AG09309 (cell line): ENCODE data around the gene PHF21A.
"Not testable (repeated sequence)": the region's sequence is repeated elsewhere in the genome, so short reads cannot be mapped to it uniquely, and the experiment has no call there.

Experiments used
- DNase-seq: peaks from one replicate; pipeline ENCODE4 v3.0.0-alpha.2; 2010; ENCODE audit warnings: low read depth
- H3K4me3 ChIP-seq: 2 replicates; pipeline ENCODE4 v1.5.1; 2011; ENCODE audit warnings: mild to moderate bottlenecking, low read depth, low read length, moderate library complexity; ENCODE audit not compliant: control insufficient read depth
- TF ChIP-seq, protein P1 (sequence below): IDR thresholded peaks from 2 replicates; pipeline ENCODE4 v1.5.1; 2011; ENCODE audit warnings: mild to moderate bottlenecking, low read depth, low read length, inconsistent platforms; ENCODE audit not compliant: insufficient read depth, control insufficient read depth; ENCODE audit errors: missing control alignments

The PHF21A gene

DNA sequence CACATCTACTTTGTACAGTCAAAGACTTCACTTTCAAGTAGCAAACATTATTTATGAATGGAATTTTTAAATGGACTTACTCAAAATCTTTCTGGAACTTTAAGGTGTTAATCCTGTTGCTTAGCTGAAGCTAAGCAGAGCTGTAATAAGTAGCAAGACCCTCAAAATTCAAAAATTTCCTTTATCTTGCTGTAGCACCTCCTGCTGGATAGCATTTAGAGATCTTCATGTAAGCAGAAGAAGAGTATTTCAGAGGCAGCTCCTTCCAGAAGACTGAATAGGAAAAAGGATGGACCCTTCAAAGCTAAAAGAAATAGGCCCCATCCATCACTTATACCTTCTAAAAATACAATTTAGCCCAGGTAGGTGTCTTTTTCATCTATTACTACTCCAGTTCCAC is 3.4 kb downstream of the PHF21A start:
- no peak overlapping the region for H3K4me3 ChIP-seq
- DNase-seq = no peak
- TF ChIP-seq, protein P1, sequence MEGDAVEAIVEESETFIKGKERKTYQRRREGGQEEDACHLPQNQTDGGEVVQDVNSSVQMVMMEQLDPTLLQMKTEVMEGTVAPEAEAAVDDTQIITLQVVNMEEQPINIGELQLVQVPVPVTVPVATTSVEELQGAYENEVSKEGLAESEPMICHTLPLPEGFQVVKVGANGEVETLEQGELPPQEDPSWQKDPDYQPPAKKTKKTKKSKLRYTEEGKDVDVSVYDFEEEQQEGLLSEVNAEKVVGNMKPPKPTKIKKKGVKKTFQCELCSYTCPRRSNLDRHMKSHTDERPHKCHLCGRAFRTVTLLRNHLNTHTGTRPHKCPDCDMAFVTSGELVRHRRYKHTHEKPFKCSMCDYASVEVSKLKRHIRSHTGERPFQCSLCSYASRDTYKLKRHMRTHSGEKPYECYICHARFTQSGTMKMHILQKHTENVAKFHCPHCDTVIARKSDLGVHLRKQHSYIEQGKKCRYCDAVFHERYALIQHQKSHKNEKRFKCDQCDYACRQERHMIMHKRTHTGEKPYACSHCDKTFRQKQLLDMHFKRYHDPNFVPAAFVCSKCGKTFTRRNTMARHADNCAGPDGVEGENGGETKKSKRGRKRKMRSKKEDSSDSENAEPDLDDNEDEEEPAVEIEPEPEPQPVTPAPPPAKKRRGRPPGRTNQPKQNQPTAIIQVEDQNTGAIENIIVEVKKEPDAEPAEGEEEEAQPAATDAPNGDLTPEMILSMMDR = peak; percentile 12

DNA sequence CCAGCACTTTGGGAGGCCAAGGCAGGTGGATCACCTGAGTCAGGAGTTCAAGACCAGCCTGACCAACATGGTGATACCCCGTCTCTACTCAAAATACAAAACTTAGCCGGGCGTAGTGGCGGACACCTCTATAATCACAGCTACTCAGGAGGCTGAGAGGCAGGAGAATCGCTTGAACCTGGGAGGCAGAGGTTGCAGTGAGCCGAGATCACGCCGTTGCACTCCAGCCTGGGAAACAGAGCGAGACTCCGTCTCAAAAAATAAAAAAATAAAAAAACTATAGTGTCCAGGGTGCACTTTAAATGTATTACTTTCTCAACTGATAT is 4.6 kb downstream of the PHF21A start:
- not testable (repeated sequence) for DNase-seq, H3K4me3 ChIP-seq

DNA sequence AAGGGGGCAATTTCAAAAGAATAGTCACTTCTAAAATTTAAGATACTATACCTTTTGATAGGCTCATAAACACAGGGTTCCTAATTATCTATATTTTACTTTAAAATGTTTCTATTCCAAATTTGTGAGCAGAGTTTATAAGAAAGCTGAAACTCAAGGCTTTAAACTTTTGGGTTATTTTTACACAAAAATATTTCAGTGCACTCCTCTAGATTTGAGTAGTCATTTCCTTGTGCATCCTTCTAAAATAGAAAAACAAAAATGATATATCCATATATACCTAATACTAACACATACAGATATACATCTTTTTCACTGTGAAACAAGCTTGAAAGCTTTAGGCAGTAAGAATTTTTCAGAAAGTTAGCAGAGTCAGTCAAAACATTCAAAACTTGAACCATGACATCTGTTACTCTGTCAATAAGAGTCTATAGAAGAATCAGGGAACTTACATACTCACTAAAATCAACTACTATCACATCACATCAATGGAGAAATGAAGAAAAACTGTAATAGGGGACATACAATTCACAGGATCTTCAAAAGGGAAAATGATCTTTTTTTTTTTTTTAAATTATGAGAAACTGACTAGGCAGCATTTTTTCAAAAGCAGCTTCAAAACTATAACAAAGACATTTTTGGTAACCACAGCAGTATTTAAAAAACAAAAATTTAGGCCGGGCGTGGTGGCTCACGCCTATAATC is 5.1 kb downstream of the PHF21A start:
- DNase-seq = no peak
- no peak overlapping the region for H3K4me3 ChIP-seq
- TF ChIP-seq, protein P1 = no peak

DNA sequence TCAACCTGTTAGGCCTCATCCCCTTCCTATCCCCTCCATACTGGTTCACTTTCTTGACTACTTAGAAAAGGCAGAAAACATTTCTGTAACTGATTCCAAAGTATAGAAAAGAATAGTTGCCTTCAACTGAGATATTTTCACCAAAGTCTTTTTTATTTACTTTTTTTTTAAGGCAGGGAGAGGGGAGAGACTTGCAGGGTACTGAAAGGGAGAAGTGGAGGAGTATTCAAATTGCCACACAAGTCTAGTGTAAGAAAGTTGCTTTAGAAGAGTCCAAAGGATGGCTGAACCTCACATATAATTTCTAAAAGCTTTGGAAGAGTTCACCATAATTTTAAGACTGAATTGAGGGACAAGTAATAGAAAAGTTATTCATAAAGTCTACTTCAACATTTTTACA is 6.3 kb downstream of the PHF21A start:
- no peak for DNase-seq
- TF ChIP-seq, protein P1 = no peak
- H3K4me3 ChIP-seq = no peak overlapping the region

DNA sequence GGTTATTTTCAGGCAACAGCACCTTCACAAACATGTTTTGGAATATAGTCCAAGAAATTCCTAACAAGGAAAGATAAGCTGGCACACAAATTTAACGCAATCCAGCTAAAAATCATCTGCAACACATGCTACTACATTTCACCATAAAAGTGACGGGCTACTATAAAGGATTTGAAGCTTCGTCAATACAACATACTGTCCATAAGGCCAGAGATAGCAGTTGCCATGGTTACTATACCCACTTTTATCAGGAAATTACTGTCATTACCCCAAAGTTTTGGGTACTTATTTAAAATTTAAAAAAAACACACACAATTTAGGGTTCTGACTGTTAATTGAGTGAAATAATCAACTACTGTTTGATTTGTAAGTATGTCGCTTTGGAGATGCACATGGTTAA is 6.9 kb downstream of the PHF21A start:
- TF ChIP-seq, protein P1 = no peak
- H3K4me3 ChIP-seq = no peak overlapping the region
- no peak for DNase-seq

DNA sequence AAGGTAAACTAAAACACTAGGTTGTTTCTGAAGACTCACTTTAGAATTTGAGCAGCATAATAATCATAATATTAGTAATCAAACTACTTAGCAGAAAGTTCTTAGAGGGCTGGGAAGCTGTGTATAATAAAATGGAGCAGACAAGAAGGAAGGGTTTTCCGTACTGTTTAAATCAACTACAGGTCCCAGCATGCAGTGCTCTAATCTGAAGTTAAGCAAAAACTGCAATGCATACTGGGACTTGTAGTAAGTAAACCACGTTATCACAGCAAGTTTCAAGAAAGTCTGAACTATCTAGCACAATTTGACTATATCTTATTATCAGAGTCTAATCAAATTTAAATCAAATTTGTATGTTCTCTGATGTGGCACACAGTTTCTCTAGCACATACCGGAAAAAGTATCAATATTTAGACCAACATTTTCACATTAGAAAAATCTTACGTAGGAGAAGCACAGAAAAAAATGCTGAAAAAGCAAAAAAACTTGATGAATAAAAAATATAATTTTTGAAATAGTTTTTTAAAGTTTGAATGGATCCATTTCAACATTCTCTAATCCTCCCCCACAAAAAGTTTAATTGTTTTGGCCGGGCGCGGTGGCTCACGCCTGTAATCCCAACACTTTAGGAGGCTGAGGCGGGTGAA is 8.2 kb downstream of the PHF21A start:
- no peak for DNase-seq
- H3K4me3 ChIP-seq = no peak overlapping the region
- TF ChIP-seq, protein P1 = no peak

DNA sequence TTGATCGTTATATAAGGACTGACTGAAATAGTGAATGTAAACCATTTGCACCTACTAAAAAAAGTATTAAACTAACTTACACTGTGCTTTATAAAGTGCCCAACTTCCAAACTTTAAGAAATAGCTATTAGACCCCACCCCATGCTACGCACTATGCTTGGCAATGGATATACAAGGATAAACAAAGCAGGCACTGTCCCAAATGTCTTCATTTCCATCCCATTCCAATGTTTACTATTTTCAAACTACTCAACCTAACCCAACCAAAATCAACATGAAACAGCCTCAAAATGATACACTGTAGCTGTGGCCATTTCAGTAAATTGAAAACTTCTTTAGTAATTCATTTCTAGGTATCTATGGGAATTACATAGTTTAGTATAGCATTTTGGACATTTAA is 12.5 kb downstream of the PHF21A start:
- no peak overlapping the region for H3K4me3 ChIP-seq
- TF ChIP-seq, protein P1 = no peak
- no peak for DNase-seq
